ENCODE measurements around the gene C6orf52.

- no peak for TF ChIP-seq CTCF (IDR thresholded peaks at IDR 0.05)
- TF ChIP-seq POLR2A (IDR thresholded peaks at IDR 0.05) = no peak
These were observed 54.0 kb downstream of the C6orf52 start for GRCh38 chr6:10640412-10640811.

Data from lower leg skin (tissue), 3 donors.